GM18861 (cell line): ENCODE data around the gene RPS13.
"Not testable (repeated sequence)": the region's sequence is repeated elsewhere in the genome, so short reads cannot be mapped to it uniquely, and the experiment has no call there.

Source experiments
- ATAC-seq: cut with Tn5 transposase; IDR thresholded peaks from one replicate; pipeline ENCODE4 v1.9.1; 2021; ENCODE audit not compliant: unreplicated experiment

Gene RPS13

GRCh38 chr11:17077520-17078401, at the start of gene RPS13:
RPS13 (minus strand) TSS chr11:17077667; CDS start chr11:17077641, 26 bp downstream.
- peak; percentile 96 for ATAC-seq

- ATAC-seq = no peak
Measured at GRCh38 chr11:17121981-17122380, 44.5 kb upstream of the RPS13 start.

GRCh38 chr11:17117262-17117661, 39.8 kb upstream of the RPS13 start:
- ATAC-seq = no peak

GRCh38 chr11:17116117-17116516, 38.6 kb upstream of the RPS13 start:
- ATAC-seq = no peak

GRCh38 chr11:17107745-17108144, 30.3 kb upstream of the RPS13 start:
- ATAC-seq = not testable (repeated sequence)

GRCh38 chr11:17105404-17106040, 28.1 kb upstream of the RPS13 start:
- not testable (repeated sequence) for ATAC-seq

GRCh38 chr11:17102462-17102861, 25.0 kb upstream of the RPS13 start:
- ATAC-seq = no peak

- ATAC-seq = no peak
Measured at GRCh38 chr11:17098658-17099057, 21.2 kb upstream of the RPS13 start.

GRCh38 chr11:17098038-17098437, 20.6 kb upstream of the RPS13 start:
- ATAC-seq = no peak

GRCh38 chr11:17085976-17086375, 8.5 kb upstream of the RPS13 start:
- not testable (repeated sequence) for ATAC-seq

GRCh38 chr11:17077240-17077519, 287 bp downstream of the RPS13 start:
- no peak for ATAC-seq

GRCh38 chr11:17076517-17077239, 789 bp downstream of the RPS13 start:
- ATAC-seq = no peak

GRCh38 chr11:17075506-17075905, 2.0 kb downstream of the RPS13 start:
- no peak for ATAC-seq

- ATAC-seq = no peak
Measured at GRCh38 chr11:17073370-17074027, 4.0 kb downstream of the RPS13 start.

GRCh38 chr11:17067417-17067816, 10.1 kb downstream of the RPS13 start:
- ATAC-seq = no peak

GRCh38 chr11:17066691-17067090, 10.8 kb downstream of the RPS13 start:
- no peak for ATAC-seq

GRCh38 chr11:17063171-17064002, 14.1 kb downstream of the RPS13 start:
- no peak for ATAC-seq

- not testable (repeated sequence) for ATAC-seq
Measured at GRCh38 chr11:17051146-17051545, 26.3 kb downstream of the RPS13 start.

GRCh38 chr11:17048491-17048890, 29.0 kb downstream of the RPS13 start:
- ATAC-seq = not testable (repeated sequence)

- ATAC-seq = no peak
Measured at GRCh38 chr11:17046690-17047089, 30.8 kb downstream of the RPS13 start.
